ENCODE data around the gene MAEA.

MAEA gene

DNA sequence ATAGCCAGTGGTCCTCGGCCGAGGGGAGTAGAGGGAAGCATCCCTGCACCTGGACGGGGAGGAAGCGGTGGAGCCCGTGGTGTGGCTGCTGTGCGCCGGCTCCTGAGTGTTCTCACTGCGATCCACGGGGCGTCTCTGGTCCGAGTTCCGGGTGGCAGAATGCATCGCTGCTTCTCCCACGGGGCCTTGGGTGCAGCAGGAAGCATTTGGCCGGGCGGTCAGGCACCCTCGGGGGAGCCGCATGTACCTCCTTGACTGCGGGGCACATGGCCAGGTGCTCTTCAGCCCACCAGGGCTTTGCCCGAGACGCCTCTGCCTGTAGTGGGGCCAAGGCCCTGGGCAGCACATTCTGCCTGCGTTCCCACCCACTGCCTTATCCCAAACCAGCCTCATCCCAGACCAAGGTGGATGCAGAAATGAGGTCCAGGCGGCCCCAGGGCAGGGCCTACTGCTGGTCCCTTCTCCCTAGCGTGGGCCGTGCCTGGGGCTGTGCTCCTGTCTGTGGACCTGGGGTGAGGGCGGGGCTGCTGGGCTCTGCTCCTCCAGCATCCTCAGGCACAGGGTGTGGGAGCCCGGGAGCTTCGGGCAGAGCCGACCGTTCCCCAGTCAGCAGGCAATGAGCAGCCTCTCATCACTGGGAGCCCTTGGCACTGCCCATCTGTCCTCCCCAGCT is 89.0 kb downstream of the MAEA start:
- POLR2A ChIA-PET: no interaction called here
- no peak for DNase-seq (ENCODE audit: low read depth, low spot score)
- CTCF ChIA-PET: interaction anchor here (1.3 kb wide), 1 partner anchor 22 kb away, joined by 3 read pairs; no protein-coding TSS in a partner anchor
- no peak overlapping the region for H3K4me3 ChIP-seq (ENCODE audit: low read depth, low read length)
- TF ChIP-seq, protein P1, sequence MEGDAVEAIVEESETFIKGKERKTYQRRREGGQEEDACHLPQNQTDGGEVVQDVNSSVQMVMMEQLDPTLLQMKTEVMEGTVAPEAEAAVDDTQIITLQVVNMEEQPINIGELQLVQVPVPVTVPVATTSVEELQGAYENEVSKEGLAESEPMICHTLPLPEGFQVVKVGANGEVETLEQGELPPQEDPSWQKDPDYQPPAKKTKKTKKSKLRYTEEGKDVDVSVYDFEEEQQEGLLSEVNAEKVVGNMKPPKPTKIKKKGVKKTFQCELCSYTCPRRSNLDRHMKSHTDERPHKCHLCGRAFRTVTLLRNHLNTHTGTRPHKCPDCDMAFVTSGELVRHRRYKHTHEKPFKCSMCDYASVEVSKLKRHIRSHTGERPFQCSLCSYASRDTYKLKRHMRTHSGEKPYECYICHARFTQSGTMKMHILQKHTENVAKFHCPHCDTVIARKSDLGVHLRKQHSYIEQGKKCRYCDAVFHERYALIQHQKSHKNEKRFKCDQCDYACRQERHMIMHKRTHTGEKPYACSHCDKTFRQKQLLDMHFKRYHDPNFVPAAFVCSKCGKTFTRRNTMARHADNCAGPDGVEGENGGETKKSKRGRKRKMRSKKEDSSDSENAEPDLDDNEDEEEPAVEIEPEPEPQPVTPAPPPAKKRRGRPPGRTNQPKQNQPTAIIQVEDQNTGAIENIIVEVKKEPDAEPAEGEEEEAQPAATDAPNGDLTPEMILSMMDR (IDR thresholded peaks at IDR 0.05; ENCODE audit: insufficient read depth, low read length, missing control alignments): no peak

DNA sequence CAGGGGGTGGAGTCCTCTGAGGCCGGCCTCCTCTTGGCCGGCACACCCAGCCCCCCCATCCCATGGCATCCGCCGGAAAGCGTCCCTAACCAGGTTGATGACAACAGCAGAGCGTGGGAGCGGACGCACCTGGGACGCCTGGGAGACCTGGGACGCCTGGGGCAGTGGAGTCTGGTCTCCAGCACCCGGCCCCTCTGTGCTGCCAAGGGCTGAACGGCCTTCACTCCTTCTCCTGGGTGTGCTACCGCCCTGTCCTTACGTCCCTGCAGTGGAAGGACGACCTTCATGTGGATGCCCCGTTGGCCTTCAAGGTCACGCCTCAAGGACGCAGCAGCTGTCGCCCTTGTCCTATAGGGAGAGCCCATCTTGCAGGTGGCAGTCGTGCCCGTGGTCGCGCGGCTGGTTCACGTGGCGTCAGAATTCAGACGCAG is 89.7 kb downstream of the MAEA start:
- H3K4me3 ChIP-seq (ENCODE audit: low read depth, low read length): no peak overlapping the region
- ChIA-PET POLR2A (no interaction called here), CTCF (interaction anchor here (1.3 kb wide), 1 partner anchor 23 kb away, joined by 3 read pairs; no protein-coding TSS in a partner anchor)
- TF ChIP-seq, protein P1 (IDR thresholded peaks at IDR 0.05; ENCODE audit: insufficient read depth, low read length, missing control alignments): no peak
- DNase-seq (ENCODE audit: low read depth, low spot score): no peak

DNA sequence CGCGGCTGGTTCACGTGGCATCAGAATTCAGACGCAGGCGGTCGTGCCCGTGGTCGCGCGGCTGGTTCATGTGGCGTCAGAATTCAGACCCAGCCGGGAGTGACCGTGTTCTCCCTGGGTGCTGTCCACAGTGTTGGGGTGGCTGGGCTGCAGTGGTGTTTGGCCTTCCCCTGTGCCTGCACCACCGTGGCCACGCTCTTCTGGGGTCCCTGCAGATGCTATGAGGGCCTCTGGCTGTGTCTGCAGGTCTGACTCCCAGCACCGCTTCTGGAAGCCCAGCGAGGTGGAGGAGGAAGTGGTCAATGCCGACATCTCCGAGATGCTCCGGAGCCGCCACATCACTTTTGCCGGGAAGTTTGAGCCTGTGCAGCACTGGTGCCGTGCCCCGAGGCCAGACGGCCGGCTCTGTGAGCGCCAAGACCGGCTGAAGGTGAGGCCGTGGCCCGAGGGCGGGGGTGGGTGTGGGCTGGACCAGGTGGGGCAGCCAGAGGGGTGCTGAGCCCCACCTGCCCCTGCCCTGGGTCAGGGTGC is 90.2 kb downstream of the MAEA start:
- ChIA-PET CTCF (no interaction called here), POLR2A (no interaction called here)
- TF ChIP-seq, protein P1 (IDR thresholded peaks at IDR 0.05; ENCODE audit: insufficient read depth, low read length, missing control alignments): no peak
- no peak for DNase-seq (ENCODE audit: low read depth, low spot score)
- no peak overlapping the region for H3K4me3 ChIP-seq (ENCODE audit: low read depth, low read length)

DNA sequence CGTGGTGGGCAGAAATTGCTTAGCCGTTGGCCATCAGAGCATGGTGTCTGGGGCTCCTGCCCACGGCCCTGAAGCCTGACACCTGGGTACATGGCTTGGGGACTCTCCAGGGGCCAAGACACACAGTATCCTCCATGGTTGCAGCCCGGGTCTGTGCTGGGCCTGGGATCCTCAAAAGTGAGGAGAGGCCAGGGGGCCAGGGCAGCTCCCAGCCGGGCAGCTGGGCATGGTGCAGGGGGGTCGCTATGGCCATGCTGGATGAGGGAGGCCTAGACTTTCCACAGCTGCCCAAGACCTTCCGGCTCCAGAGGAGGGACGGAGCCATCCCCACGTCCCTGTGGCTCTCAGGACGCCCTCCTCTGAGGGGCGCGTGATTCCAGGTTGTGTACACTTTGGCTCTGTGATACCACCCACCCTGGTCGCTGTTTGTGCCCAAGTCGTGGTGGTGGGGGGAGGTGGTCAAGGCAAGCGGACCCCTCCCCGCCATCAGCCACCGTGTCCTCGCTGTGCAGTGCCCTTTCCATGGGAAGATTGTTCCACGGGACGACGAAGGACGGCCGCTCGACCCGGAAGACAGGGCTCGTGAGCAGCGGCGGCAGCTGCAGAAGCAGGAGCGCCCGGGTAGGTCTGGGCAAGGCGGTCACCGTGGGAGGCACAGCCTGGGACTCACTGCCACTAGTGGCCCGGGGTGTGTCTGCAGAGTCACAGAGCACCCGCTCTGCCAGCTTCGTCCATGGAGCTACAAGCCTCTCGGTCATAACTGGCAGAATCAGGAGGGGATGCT is 90.9 kb downstream of the MAEA start:
- TF ChIP-seq, protein P1 (IDR thresholded peaks at IDR 0.05; ENCODE audit: insufficient read depth, low read length, missing control alignments): no peak
- POLR2A ChIA-PET: no interaction called here
- DNase-seq (ENCODE audit: low read depth, low spot score): no peak
- no peak overlapping the region for H3K4me3 ChIP-seq (ENCODE audit: low read depth, low read length)
- CTCF ChIA-PET: no interaction called here

DNA sequence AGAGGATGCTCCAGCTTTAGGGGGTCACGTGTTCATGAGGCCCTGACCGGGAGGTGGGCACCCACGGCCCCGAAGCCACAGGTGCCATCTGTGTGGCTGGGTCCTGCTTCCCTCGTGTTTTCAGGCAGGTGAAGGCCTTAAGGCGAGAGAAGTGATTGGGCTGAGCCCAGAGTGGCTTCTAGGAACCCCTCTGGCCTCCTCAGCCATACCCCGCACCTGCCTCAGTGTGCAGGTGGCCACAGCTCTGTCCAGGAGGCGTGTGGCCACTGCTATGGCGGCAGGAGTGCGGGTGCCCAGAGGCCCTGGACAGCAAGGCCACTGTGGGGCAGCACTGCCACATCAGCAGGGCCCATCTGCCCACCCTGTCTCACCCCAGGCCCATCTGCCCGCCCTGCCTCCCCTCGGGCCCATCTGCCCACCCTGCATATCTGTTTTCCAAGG is 91.5 kb downstream of the MAEA start:
- no peak for DNase-seq (ENCODE audit: low read depth, low spot score)
- TF ChIP-seq, protein P1 (IDR thresholded peaks at IDR 0.05; ENCODE audit: insufficient read depth, low read length, missing control alignments): no peak
- CTCF ChIA-PET: interaction anchor here (0.6 kb wide), 1 partner anchor 28 kb away, joined by 3 read pairs; no protein-coding TSS in a partner anchor
- no peak overlapping the region for H3K4me3 ChIP-seq (ENCODE audit: low read depth, low read length)
- POLR2A ChIA-PET: no interaction called here

DNA sequence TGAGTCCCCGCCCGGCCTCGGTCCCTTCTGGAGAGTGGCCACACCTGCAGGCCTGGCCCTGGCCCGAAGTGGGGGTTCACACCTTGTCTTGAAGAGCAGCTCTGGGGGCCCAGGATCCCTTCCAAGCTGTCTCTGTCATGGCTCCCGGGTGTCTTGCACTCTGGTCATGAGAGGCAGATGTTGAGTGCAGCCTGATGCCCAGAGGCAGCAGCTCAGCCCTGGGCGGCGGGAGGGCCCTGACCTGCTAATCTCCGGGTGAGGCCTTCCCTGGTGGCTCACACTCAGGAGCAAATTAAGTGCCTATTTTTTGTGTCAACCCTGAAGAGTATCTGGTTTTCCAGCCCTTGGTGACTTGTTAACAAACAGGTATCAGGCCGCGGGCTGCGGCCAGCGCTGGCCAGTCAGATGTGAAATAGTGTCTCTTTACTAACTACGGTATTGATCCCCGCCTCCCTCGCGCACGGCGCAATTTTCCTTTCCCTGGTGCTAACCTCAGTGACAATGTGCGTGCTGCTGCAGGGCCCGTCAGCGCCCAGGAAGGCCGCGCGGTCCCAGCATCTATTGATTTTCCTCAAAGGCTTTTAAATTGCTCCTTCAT is 92.4 kb downstream of the MAEA start:
- H3K4me3 ChIP-seq (ENCODE audit: low read depth, low read length): no peak overlapping the region
- TF ChIP-seq, protein P1 (IDR thresholded peaks at IDR 0.05; ENCODE audit: insufficient read depth, low read length, missing control alignments): no peak
- CTCF ChIA-PET: no interaction called here
- POLR2A ChIA-PET: no interaction called here
- no peak for DNase-seq (ENCODE audit: low read depth, low spot score)

All from AG04449 (cell line).